GM19328 (cell line): Measurements from ENCODE around the gene GNB5.

ENCODE experiments used
- ATAC-seq: cut with Tn5 transposase; IDR thresholded peaks from one replicate; pipeline ENCODE4 v1.9.1; 2021; ENCODE audit warnings: mild to moderate bottlenecking, moderate library complexity; ENCODE audit not compliant: unreplicated experiment

Gene GNB5

DNA sequence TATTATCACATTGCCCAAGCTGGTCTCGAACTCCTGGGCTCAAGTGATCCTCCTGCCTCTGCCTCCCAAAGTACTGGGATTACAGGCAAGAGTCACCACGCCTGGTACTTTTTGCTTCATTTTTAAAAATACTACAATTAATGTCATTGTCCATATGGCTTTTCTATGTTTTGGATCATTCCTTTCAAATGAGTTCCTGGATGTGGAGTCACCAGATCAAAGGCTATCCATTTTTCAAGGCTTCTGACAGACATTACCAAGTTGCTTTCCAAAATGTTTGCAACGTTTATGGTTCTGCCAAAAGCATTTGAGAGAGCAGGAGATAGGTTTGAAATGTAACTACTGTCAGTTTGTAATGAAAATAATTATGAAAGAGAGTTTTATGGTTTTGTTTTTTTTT, 44.4 kb downstream of the GNB5 start:
- ATAC-seq: no peak

DNA sequence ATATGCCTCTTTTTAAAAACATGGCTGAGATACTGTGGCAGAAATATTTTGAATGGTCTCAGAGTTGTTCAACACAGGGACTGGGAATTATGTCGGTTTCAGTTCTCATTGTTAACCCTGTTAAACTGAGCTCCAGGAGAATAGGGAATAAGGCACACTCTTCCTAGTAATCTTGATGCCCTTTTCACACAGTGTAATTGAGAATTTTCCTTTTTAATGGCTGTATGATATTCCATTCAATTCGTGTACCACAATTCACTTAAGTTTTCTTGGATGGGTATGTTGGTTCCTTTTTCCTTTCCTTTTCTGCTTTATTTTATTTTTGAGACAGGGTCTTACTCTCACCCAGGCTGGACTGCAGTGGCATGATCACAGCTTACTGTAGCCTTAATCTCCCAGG, 44.9 kb downstream of the GNB5 start:
- no peak for ATAC-seq

DNA sequence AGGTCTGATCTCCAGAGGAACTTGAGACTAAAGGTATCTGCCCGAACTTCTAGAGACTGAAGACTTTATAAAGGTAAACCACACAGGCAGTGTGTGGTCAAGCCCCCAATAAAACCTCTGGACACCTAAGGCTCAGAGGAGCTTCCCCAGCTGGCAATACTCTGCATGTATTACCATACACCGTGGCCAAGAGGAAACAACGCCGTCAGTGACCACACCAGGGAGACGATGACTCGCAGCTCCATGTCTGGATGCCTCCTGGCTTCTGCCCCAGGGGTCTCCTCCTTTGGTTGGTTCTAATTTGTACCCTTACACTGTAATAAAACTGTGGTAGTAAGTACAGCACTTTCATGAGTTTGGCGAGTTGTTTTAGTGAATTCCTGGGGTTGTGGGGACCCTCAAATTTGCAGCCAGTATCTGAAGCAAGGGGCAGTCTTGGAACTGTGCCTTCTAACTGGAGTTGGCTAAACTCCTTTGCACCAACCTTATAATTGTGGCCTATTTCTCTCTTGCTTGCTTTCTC, 46.5 kb downstream of the GNB5 start:
- no peak for ATAC-seq

DNA sequence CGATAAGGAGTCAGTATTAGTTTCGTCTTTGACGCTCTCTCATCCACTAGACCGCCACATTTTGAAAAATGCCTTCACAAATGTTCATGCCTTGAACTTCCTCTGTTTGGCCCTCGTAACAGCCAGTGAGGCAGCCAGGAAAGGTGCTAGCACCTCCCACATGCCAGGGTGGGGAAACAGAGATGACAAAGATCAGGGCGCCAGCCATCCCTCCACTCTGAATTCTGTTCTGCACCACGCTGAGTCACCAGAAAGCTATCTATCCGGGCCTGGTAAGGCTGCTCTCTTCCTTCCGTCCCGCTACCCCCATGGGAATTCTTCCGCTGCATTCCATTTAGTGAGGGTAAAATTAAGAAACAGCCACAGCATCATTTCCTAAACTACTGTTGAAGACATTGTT, 47.3 kb downstream of the GNB5 start:
- ATAC-seq: no peak

DNA sequence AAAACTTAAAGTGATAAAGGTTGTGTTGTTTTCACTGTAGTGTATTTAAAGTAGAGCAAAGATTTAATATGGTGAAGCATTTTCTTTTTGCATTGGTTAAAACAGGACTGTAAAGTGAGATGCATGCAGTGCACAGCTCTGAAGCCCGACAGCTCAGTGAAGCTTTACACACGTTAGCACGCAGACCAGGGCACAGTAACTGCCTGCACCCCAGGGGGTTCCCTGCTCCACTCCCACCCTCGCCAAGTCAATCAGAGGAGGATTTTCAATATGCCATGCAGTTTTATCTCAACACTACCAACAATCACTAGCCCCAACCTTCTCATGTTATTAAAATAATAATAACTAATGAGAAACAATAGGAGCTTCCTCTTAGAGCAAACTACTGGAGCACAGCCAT, 50.5 kb downstream of the GNB5 start:
- ATAC-seq: no peak

DNA sequence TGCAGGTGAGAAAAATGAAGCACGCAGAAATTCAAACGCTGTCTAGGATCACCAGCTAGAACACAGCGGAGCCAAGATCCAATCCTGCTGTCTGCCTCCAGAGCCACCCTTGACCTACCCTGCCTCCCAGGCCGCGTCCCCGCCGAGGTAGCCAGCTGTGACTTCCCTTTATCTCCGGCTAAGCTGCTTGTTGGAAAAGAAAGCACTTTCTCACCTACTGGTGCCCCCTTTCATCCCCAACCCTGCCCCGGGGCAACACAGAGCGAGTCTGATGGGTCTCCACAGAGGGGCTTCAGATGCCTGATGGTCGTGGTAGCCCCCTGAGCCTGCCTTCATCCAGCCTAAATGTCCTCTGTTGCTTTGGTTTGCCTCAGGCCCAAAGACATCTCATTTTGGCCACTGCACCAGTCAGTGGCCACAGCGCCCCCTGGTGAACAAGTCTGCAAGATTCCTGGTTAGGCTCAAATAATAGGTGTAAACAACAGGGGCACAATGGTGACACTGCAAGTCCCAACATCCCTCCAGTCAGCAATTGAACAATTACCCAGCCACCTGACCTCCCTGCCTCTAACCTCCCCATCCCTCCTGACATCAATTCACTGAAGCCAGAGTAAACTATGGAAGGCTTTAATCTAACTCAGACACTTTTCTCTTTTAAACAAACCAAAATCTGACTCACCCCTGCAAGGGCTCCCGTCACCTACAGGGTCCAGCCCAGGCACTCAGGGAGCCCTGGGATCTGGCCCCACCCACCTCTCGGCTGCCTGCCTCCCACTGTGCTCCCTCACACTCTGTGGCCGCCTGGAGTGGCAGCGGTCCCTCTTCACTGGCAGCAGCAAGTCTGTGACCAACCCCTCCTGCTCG, 51.4 kb downstream of the GNB5 start:
- no peak for ATAC-seq

DNA sequence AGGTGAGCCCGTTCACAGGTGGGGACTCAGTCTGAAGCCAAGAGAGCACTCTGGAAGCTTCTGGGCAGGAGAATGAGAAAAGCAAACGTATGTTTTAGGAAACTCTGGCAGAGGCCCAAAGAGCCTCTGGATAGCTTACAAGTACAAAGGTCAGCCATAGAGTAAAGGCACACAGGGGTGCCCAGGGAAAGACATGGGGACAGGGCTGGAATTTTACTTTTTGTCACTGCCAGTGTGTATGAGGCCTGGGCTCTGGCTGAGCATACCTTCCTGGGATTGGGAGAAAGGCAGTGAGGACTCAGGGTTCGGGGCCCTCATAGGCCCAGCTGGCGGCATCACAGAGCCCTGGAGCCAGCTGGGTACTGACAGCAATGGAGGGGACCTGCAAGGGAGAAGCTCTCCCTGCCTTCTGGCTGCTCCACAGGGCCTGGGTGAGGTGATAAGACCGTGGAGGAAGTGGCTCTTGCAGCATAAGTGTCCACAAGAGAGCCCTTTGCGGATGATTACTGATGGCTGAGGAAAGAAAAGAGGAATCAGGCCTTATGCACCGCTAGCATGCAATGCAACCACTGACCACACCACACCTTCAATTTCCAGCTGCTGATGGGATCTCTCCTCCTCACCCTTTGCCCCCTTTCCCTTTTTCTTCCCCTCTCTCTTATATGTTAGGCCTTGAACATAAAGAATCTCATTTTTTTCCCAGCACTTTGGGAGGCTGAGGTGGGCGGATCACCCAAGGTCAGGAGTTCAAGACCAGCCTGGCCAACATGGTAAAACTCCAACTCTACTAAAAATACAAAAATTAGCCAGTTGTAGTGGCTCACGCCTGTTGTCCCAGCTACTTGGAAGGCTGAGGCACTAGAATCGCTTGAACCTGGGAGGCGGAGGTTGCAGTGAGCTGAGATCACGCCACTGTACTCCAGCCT, 53.5 kb downstream of the GNB5 start:
- ATAC-seq: no peak

DNA sequence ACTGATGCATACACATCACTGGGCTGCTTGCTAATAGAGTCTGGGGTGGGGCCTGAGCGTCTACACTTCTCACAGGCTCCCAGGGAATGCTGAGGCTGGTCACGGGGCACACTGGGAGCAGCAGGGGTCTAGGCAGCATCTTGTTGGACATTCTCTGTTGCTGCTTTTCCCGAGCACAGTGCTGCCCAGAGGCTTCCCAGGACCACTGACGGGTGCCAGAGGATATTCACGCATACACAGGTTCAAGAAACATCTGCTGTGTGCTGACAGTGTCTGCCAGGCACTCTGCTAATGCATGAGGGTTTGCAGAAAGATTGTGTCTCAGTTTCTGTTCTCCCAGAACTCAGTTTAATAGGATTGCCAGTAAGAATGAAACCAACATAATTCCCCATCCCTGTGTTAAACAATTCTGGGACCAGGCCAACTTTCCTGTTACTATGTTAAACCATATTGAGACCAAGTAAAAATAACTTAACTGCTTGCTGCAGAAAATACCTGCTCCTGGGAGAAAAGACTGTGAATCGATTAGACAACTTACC, 54.7 kb downstream of the GNB5 start:
- ATAC-seq: no peak

DNA sequence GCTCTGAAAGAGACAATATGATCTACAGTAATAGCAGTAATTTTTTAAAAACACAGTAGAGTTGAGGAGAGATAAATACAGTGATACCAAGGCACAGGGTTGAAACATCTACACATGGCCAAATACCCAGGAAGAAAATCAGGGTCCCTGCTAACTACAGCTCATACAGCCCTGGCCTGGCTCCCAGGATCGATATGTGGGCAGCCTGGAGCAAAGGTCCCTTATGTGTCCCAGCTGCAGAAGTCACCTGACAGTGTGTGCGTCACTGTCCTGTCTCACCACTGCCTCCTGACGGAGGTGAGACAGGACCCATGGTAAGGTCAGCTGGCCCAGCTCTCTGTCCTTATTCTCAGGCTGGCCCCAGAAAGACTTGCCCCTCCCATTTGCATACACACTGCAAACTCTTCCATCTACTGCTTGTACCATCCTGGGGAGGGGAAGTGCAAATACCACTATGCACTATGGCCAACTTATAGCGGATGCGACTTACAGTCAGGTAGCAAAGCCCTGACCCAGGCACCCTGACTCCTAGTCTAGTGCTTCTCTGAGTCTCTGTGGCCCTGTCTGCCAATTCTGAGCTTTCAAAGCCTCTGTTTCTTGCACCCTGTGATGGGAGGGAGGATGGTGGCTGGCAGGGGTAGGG, 56.6 kb downstream of the GNB5 start:
- ATAC-seq: no peak

DNA sequence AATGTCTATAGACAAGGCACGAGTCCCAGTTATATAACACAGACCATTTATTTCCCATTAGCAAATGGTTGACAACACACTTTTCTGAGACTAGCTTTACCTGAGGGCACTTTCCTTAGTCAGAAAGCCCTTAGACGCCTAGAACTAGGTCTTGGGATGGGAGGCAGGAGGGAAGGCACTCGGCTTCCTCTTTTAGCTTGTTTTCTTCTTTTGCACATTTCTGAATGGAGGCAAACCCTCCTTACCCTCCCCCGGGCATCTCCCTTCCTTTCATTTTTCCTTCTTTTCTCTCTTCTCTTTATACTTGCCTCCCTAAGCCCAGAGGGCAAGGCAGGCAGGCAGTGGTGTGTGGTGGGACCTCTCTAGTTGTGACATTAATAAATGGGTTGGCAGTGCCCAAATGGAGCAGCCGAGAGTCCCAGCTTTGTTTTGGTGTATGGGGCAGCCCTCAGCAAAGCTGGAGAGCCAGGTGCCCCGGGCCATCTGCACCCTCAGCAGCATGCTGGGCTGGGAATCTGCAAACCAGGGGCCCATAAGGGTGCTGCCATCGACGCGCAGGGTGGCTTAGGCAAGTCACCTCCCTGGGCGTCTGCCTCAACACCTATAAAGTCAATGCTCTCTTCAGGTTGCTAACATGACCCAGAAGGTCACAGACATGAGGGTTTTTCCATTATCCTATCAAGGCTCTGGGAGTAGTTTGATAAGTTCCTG, 57.5 kb downstream of the GNB5 start:
- no peak for ATAC-seq

DNA sequence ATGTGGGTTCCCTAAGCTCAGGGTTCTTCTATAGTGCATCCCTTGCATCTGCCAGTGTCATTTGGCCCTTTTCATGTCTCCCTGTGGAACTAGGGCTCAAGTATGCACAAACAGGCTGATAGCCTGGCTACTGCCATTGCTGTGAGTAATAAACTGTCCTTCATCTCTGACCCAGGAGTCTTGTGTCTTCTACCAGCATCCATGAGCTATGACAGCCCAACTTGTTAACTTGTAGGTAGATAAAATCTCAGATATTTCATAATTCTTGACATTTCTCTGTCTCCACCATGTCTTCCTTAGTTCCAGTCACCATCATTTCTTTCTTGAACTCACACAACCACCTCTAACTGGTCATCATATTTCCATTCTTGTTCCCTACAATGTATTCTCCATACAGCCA, 59.1 kb downstream of the GNB5 start:
- no peak for ATAC-seq

DNA sequence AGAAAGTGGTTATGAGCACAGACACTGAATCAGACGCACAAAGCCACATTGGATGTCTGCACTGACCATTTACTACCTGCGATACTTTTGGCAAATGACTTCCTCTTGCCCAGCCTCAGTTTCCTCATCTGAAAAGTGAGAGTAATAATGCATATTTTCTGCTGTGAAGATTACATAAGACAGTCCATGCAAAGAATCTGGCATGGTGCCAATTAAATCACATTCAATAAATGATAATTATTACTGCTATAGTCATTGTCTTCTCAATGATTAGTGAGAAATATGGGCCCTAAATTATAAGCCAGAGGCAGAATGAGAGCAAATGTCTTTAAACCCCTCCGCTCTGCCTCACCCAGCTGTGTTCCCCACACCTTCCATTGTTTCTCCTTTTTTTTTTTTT, 62.6 kb downstream of the GNB5 start:
- no peak for ATAC-seq

DNA sequence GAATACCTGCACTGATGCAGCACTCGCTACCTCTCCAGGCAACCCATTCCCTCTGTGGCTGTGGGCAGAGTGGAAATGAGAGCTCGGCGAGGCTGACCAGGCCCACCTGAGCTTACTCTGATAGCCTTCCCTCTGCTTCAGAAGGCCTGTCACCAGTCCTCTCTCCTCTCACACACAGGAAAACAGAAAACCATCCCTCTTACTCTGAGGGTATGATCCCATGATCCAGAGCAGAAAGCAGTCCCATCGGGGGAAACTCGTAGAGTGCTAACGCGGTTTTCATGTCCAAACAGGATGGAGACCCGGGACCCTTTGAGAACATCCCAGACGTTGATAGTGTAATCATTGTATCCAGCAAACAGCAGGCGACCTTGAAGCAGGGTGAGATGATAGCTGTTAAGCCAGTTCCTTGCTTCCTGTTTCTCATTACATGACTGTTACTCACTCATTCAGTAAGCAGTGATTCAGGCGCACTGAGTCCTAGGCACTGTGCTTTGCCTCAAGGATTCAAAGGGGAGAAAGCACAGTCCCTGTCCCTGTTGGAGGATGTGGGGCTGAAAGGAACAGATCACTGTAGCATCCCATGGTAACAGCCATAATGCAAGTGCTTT, 66.8 kb downstream of the GNB5 start:
- ATAC-seq: no peak

DNA sequence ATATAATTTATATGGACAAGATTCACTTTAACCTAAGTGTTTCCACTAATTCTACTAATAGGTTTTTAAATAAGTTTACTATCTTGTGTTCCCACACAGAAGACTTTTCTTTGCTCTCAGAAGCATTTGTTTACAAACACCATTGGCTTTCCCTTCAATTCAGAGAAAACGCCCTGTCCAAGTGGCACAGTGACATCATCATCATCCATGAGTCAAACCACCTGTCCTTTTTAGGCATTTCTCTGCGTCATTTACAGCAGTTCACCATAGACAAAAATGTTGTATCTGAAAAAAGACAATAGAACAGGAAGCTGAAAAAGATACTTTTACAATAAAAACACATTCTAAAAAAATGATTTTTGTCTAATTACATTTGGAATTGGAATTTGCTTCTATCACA, 69.3 kb downstream of the GNB5 start:
- ATAC-seq: no peak

DNA sequence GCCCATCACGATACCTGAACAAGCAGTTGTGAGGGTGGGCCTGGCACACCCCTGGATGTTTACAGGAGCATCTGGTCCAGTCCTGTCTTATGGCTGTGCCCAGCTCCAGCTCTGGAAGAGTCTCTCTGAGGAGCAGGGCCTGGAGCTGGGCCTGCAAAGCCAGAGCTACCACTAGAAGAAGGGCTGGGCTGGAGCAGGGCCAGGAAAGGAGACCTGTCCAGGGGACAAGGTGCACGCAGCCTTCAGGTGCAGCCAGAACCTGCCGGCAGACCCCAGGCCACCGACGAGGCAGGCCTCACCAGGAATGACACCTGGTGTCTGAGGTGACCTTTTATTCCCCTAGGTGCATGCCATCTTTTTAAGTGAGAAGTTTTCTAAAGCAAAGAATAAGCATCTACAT, 70.2 kb downstream of the GNB5 start:
- ATAC-seq: no peak

DNA sequence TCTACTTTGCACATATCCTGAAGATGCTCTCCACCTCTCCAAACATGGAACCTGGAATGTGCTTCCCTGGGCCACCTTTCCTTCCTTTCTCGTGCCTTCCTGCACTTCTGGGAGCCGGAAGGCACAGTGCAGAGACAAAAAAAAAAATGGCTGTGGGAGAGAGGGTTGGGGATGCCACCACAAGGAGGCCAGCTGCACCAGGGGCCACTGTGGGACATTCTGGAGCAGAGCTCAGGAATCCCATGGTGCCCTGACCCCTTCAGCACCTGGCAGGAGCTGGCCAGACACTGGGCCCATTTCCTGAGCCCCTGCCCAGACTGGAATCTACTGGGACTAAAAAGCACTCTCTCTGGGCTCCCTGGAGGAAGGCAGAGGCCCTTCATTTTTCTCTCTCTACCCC, 70.7 kb downstream of the GNB5 start:
- ATAC-seq: no peak

DNA sequence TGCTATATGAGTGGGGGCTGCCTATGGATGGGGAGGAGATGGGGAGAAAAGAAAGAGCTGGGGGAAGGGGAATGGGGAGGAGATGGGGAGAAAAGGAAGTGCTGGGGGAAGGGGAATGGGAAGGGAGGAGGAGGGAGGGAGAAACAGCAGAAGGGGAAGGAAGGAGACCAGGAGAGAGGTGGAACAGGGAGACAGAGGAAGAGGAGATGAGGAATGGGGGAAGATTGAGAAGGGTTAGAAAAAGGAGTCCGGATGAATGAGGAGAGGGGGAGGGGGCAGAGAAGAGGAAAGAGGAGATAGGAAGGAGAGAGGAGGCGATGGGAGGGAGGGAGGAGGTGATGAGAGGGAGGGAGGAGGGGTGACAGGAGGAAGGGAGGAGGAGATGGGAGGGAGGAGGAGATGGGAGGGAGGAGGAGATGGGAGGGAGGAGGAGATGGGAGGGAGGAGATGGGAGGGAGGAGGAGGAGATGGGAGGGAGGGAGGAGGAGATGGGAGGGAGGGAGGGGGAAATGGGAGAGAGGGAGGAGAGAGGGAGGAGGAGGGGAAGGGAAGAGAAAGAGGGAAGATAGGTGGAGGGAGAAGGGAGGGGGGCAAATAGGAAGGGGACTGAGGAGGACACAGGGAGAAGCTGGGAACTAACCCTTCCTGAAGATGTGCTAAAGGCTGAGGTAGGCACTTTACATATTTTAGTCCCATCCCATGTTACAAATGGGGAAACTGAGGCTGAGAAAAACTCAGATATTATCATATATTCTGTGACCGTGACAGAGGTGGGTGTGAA, 72.0 kb downstream of the GNB5 start:
- no peak for ATAC-seq

DNA sequence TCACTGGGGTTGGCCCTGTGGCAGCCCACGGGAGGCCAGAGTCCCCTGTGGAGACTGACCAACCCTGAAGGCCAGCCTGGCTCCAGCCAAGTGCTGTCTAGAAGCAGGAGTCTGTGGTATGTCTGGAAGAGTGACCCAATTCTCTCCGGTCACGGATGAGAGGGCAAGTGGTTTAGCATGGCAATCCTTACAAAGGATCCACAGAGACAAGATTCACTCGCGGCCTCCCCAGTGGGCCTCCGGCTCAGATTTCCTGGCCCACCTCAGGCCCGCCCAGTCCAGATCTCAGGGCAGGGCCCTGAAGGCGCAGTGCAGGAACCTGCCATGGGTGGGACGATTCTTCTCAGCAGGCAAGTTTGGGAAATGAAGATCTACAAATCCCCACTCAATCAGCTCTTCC, 73.6 kb downstream of the GNB5 start:
- ATAC-seq: no peak
